Jurkat, Clone E6-1 (cell line): Measurements from ENCODE around the gene ARL5A.

Source experiments
- DNase-seq: peaks from one replicate; pipeline ENCODE4 v3.0.0-alpha.2; 2011; ENCODE audit warnings: low read depth, low spot score
- H3K4me3 ChIP-seq: 2 replicates; pipeline ENCODE4 v1.5.1; 2011; ENCODE audit warnings: mild to moderate bottlenecking, low read length, control low read depth, moderate library complexity

ARL5A gene

DNA sequence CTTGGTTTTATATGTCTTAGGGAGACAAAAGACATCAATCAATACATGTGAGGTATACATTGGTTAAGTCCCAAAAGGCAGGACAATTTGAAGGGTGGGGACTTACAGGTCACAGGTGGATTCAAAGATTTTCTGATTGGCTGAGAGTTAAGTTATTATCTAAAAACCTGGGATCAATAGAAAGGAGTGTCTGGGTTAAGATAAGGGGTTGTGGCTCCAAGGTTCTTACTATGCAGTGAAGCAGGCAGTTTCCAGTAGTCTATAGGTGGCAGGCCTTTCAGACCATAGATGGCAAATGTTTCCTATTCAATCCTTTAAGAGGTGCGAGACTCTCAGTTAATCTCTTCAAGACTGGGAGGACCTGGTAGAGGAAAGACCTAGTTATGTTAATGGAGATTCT is 51.9 kb downstream of the ARL5A start:
- no peak overlapping the region for H3K4me3 ChIP-seq
- DNase-seq, result no peak

DNA sequence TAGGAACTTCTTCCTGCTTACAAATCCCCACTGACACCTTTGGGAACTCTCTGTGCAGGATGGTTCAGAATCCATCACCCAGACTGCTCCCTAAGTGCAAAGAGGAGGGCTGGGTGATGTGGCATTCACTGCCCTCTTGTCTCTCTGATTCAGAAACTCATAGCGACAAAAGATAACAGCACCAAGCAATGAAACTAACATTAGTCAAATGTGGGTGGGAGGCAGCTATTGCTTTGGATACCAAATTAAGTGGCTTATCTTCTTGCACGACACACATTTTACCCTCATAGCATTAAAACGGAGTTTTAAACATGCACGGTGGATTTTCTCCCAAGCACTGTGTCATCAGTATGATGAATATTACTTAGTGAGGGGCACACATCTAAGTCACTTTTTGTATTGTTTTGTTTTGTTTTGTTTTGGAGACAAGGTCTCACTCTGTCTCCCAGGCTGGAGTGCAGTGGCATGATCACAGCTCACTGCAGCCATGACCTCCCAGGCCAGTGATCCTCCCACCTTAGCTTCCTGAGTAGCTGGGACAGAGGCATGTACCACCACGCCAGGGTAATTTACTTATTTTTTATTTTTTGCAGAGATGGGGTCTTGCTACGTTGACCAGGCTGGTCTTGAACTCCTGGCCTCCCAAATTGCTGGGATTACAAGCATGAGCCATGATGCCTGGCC is 53.0 kb downstream of the ARL5A start:
- DNase-seq, result no peak
- no peak overlapping the region for H3K4me3 ChIP-seq

DNA sequence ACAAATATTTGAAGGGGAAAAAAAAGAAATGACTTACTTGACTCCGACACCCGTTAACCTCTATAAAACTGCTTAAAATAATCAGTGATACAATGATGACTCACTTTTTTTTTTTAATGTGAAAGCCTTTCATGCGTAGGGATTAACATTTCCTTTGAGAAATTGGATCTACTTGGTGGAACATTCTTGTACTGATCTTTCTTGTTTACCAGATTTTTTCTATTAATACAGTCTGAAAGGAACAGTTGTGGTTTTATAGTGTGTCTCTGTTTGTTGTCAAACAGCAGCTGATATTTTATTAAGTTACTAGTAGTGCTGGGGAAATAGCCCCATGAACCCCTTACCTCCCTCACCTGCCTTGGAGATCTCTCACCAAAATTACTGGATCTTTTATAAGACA is 53.7 kb downstream of the ARL5A start:
- DNase-seq, result no peak

DNA sequence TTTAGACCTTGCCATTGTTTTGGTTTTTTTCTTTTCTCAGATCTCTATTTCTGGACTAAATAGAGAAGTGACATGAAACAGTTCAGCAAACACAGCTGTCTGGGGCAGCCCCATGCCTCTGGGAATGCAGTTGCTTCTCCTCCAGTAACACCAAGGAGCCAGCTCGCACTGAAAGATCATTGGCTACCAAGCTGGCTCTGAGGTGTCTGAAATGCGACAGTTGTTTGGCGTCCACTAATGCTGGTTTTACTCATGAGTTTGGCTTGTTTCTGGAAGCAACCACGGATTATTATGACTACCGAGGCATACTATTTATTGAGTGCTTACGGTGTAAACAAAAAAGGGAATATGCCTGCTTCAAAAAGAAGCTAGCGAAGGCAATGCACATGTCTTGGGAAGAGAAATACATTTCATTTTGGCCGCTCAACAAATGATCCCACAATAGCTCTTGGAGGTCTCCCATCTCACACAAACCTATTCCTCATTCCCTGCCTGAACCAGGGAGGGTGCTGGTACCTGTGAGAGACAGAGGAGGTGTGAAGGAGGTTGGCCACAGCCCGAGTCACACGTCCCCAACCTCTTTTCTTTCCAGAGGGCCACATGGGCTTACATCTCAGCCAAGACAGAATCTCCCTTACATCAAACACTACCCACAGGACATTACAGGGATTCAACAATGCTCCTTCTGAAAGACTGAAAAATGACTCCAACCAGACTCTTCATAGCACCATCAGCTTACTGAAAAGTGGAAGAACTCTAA is 56.4 kb downstream of the ARL5A start:
- no peak overlapping the region for H3K4me3 ChIP-seq
- DNase-seq, result no peak

More for the DNA sequence above, 53.7 kb downstream of the ARL5A start:
- H3K4me3 ChIP-seq, result no peak overlapping the region

DNA sequence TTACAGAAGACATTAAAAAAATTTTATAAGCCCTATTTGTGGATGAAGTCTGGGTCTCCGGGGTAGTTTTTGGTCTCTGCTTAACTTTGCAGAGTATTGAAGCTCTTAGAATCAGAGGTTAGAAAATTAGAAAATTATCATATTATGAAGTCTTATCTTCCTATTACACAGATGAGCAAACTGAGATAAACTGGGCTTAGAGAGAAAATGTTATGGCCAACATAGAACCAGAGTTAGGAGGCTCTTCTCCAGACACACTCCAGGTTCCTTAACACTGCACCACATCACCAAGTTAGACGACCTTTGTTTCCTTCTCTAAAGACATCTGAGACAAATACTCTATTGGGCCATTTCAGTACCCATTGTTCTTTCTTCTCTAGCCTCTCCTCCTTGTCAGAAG is 57.2 kb downstream of the ARL5A start:
- DNase-seq, result no peak
- H3K4me3 ChIP-seq, result no peak overlapping the region

DNA sequence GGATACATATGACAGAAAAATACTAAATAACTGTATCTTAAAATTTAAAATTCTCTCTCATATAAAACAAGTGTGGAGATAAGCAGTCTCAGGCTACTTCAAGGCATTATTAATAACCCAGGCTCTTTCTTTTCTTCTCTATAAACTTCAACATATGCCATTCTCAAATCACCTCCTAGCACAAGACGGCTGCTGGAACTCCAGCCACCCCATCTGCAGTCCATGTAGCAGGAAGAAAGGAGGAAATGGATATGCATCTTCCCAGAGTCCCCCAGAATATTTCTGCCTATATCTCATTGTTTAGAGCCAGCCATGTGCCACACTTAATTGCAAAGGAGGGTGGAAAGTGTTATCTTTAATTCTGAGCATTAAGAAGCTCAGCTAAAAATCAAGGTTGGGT is 58.6 kb downstream of the ARL5A start:
- DNase-seq, result no peak
- no peak overlapping the region for H3K4me3 ChIP-seq

DNA sequence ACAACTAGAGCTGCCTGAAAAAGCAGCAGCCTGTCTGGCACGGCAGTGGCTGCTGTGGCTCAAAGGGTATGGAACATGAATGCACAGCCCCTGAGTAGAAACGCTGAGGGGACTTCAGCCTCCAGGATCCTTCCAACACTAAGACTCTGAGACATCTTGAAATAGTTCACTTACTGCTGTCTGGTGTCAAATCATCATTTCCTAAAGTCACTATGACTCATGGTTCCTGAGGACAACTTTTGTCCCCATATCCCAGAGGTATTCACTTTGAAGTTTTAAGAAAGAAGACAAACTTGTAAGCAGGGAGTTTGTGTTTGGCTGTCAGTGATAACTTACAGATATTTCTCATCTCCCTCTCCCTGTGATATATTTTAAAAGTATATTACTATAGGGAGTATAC is 60.7 kb downstream of the ARL5A start:
- H3K4me3 ChIP-seq, result no peak overlapping the region
- no peak for DNase-seq

DNA sequence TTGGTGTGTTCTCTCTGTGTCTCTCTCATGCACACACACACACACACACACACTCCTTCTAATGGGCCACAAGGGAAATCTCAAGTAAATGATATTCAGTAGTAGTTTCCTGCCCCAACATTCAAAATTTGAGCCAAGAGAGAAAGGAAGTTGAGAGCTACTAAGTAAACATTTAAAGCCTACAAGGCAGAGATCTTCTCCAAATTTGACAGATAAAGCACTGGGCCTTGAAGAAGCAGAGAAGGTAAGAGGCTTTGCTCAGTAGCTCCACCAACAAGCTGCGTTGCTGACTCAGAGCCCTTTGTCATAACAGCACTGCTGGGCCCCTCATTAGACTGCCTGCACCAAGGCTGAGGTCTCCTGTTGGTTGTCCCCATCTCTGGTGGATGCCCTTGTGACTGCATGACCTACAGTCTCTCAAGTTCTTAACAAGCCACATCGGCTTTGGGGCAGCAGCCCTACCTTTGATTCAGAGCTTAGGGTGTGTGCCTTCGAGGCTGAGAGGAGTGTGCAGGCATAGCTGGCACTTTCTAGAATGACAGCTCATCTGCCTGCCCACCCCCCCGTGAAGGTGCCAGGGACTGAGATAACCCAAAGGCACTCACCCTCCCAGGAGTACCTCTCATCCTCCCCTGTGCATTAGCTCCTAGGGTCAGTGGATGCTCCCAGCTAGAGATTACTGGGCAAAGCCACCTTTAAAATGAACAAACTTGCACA is 61.6 kb downstream of the ARL5A start:
- no peak overlapping the region for H3K4me3 ChIP-seq
- DNase-seq, result no peak

DNA sequence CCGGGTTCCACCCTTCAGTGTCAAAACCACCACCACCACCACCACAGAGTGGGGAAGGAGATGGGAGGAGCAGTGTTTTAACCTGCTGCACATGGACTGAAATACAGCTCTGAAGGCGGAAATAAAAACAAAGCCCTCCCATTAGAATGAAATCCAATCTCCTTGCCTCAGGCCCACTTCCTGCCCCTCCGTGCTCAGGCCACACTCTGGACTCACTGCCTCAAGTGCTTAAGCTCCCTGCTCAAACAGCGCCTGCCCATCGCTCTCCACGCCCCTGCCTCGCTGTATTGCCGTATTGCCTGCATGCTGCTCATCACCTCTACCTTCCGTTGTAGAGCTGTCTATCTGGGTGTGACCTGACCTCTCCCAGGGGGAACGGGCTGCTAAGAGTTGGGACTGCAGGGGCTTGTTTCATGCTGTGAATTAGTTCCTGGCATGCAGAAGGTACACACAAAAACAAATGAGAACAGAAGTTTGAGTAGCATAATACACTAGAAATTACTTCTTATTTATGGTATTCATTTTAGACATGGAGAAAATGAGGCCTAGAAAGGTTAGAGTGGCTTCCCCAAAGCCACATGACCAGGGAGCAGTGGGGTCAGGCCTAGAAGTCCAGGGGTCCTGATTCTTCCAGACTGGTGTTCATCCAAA is 62.3 kb downstream of the ARL5A start:
- DNase-seq, result peak; percentile 2
- H3K4me3 ChIP-seq, result no peak overlapping the region

DNA sequence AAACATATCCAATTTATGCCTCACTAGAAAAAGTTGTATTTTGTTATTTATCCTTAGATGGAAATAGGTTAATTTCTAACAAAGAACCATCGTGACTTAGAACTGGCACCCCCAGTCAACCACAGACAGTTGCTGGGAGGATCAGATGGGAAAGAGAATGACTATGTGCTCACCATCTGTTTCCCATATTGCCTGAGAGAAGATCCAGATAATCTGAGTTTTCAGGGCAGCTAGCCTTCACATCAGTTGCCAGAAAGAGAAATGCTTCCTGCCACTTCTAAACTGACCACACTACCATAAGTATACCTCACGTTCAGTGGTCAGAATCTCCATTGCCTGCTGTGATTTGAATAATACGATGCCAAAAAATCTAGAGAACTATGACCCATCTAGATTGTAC is 65.5 kb downstream of the ARL5A start:
- no peak overlapping the region for H3K4me3 ChIP-seq
- DNase-seq, result no peak

DNA sequence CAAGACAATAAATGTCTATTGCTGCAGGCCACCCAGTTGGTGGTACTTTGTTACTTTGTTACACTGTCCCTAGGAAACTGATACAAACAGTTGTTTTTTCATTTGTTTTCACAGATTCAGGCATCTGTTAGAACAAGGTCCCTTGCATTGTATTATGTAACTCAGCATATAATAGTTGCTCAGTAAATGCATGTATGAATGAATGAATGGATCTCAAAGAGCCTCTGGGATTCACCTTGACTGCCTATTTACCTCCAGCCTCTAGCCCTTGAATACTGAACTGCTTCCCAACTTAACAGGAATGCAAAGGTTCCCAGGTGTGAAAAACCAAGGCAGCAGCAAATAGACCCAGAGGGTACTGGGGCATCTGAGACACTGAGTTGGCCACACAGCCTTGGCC is 66.5 kb downstream of the ARL5A start:
- DNase-seq, result no peak
- H3K4me3 ChIP-seq, result no peak overlapping the region

DNA sequence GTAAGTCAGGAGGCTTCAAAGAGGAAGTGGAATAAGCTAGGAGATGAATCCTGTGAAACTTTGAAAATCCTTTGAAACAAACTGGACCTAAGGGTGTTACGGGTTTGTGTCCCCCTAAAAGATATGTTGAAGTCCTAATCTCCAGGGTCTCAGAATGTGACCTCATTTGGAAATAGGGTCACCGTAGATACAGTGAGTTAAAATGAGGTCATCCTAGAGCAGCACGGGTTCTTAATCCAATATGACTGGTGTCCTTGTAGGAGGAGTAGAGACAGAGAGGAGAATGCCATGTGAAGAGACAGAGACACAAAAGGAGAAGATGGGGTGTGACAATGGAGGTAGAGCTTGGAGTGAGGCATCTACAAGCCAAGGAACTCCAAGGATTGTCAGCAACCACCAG is 67.0 kb downstream of the ARL5A start:
- no peak overlapping the region for H3K4me3 ChIP-seq
- no peak for DNase-seq

DNA sequence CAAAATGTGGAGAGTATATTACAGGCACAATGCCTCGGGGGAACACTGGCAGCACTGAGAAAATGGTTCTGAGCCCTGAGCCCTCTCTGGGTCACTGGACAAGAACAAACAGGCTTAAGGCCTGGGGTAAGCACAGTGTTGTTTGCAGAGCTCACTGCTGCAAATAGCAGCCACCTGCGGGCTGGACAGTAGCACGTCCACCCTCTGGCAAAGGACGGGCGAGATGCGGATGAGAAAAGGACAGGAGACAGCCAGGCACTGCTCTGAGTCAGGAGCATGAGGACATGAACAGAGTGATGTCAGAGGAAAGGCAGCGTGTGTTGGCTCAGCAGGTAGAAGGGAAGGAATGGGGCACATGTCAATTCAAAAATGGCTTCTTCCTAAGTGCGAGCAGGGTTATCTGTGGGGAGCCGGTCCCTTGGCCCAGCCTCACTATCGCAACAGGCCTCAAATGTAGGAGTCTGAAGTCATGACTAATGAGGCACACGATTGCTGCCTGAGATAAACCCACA is 68.0 kb downstream of the ARL5A start:
- no peak overlapping the region for H3K4me3 ChIP-seq
- no peak for DNase-seq

DNA sequence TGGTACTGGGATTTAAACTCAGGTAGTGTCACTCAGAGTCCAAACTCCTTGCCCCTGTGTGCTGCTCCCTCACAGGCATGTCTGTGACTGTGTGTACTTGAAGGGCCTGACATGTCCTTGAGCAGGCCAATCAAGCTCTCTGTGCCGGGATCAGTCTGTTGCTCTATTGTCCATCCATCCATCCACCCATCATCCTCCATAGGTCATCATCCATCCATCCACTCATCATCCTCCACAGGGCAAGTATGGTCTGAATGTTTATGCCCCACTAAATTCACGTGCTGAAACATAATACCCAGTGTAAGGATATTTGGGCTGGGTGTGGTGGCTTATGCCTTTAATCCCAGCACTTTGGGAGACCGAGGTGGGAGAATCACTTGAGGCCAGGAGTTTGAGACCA is 69.5 kb downstream of the ARL5A start:
- DNase-seq, result no peak

DNA sequence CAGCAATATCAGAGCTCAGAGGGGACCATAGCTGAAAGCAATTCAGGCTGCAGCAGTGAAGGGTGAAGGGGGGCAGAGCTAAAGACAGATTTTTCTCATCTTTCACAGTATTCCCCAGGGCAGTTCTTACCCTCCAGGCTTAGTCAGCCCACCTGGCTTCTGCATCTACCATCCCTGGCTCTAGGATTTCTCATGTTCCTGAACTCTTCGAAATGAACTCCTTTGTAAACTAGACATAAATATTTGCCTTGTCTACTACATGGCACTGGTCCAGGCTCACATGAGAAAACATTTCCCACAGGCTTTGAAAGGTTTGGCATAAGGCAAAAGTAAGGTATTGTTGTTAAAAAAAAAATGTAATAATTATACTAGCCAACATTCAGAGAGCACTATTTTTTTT is 70.4 kb downstream of the ARL5A start:
- H3K4me3 ChIP-seq, result no peak overlapping the region
- no peak for DNase-seq

More for the DNA sequence above, 69.5 kb downstream of the ARL5A start:
- H3K4me3 ChIP-seq, result no peak overlapping the region

DNA sequence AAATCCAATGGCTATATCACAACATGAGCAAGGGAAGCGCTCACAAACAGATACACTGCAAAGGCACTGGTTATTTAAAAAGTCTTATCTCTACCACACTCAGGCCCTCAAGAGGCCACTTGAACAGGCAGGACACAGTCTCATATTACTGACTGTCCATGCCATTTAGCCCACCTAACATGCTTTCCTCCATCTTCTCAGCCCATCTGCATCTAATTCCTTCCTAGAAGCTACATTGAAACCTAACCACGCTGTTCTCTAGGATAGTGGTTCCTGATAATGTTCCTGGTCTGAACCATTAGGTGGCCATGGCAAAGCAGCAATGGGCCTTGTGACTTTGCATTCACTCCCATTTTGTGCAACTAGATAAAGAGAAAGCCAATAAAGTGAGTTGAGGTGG is 71.4 kb downstream of the ARL5A start:
- no peak overlapping the region for H3K4me3 ChIP-seq
- DNase-seq, result no peak

DNA sequence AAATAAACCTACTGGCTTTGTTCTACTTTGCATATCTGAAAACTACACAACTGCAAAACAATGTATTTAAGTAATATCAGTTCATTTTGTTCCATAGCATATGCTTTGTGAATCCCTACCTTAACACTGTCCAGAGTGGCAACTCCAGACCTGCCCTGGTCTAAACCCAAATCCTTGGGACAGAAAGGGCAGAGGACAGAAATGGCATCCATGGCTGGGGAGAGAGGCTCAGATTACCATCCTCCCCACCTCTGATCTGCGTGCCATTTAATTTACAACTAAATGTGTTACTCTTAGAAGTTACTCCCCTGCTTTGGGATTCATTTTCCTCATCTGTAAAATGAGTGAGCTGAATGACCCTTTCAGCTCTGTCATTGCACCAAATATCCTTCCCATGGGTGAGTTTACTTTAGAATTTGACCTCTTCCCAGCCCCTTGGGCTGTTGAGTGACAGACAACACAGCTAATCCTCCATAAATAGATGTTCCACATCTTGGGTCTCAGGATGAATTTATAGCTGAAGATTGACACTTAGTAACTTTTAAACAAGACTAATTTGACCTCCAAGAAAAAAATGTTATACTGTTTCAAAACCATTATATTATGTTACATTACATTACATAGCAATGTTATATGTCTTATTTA is 73.8 kb downstream of the ARL5A start:
- no peak for DNase-seq
- H3K4me3 ChIP-seq, result no peak overlapping the region

DNA sequence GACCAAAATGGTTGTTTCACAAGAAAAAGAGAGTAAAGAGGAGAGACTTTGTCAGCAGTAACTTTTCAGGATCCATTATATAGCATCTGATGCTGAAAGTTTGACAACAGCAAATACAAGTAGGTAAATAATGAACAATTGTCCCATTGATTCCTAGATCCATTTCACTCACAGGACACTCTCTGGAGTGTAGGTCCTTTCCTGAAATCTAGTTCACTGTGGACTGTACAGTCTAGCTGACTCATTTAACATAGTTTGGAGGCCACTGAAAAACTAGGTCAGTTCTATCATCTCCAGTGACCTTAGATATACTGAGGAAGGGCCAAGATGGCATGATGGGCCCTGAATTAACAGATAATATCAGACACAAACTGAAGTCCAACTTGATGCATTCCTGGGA is 74.7 kb downstream of the ARL5A start:
- no peak overlapping the region for H3K4me3 ChIP-seq
- no peak for DNase-seq
